A673 (cell line): Measurements from ENCODE around the gene IFITM2. TPM values are rescaled to one million over a fixed set of nuclear protein-coding genes. Genes with fewer than 3 reads are reported as not detected.

Experiments
- BruUV-seq: library from RNA; stranded (reverse); fragments of 400-500 nt; replicated peaks from 2 replicates; lab custom pipeline; 2021; lab: Mats Ljungman, UMichigan
- CTCF ChIA-PET: fragments of 300-600 bp; sonication (Branson Sonifier 250); formaldehyde crosslinking; loops from one replicate; lab custom pipeline; 2022; ENCODE audit warnings: antibody characterized with exemption; lab: Charles Lee
- POLR2A ChIA-PET: fragments of 300-600 bp; sonication (Branson Sonifier 250); formaldehyde crosslinking; loops from one replicate; lab custom pipeline; 2022; ENCODE audit warnings: antibody characterized with exemption; ENCODE audit not compliant: low non-redundant PET; lab: Charles Lee
- DNase-seq: peaks from one replicate; pipeline ENCODE4 v3.0.0-alpha.2; 2015; ENCODE audit warnings: low spot score
- H3K27ac ChIP-seq: fragments of 200-600 bp; sonication (generic); 2 replicates; pipeline ENCODE4 v1.5.1; 2016; ENCODE audit warnings: mixed run types, low read depth, mild to moderate bottlenecking, mixed read lengths, antibody characterized with exemption, low read length; ENCODE audit not compliant: poor library complexity, severe bottlenecking
- H3K27me3 ChIP-seq: fragments of 200-600 bp; sonication (generic); replicated peaks from 2 replicates; pipeline ENCODE4 v1.6.1; 2017; ENCODE audit warnings: mixed run types, low read depth, mild to moderate bottlenecking, mixed read lengths, antibody characterized with exemption, low read length; ENCODE audit not compliant: insufficient read depth, poor library complexity
- H3K36me3 ChIP-seq: fragments of 200-600 bp; sonication (generic); 2 replicates; pipeline ENCODE4 v1.6.1; 2016; ENCODE audit warnings: mixed run types, mild to moderate bottlenecking, mixed read lengths, antibody characterized with exemption, low read length; ENCODE audit not compliant: insufficient read depth, poor library complexity, severe bottlenecking
- H3K4me1 ChIP-seq: fragments of 200-600 bp; sonication (generic); 2 replicates; pipeline ENCODE4 v1.6.1; 2017; ENCODE audit warnings: mixed run types, mild to moderate bottlenecking, mixed read lengths, antibody characterized with exemption, low read length; ENCODE audit not compliant: insufficient read depth, poor library complexity, severe bottlenecking
- H3K4me3 ChIP-seq: fragments of 200-600 bp; sonication (generic); 2 replicates; pipeline ENCODE4 v1.5.1; 2016; ENCODE audit warnings: low read depth, mixed run types, mild to moderate bottlenecking, mixed read lengths, low read length; ENCODE audit not compliant: poor library complexity, severe bottlenecking
- H3K9me3 ChIP-seq: fragments of 200-600 bp; sonication (generic); 2 replicates; pipeline ENCODE4 v1.6.1; 2016; ENCODE audit warnings: mixed run types, low read depth, mild to moderate bottlenecking, mixed read lengths, antibody characterized with exemption, low read length; ENCODE audit not compliant: poor library complexity, severe bottlenecking
- CTCF ChIP-seq: fragments of 300-800, 200-600 bp; sonication (generic); conservative IDR thresholded peaks from 2 replicates; pipeline ENCODE4 v1.5.1; 2017; ENCODE audit warnings: low read depth, mild to moderate bottlenecking, antibody characterized with exemption, low read length, moderate library complexity, mixed read lengths
- EZH2 ChIP-seq: fragments of 200-600 bp; sonication (generic); IDR thresholded peaks from 2 replicates; pipeline ENCODE4 v1.6.1; 2017; ENCODE audit warnings: borderline replicate concordance, low read depth, mild to moderate bottlenecking, mixed read lengths, antibody characterized with exemption, low read length; ENCODE audit not compliant: poor library complexity, severe bottlenecking
- intact Hi-C: fragments of 100-400 bp; cut with micrococcal nuclease; formaldehyde crosslinking; loops from one replicate; pipeline ENCODE4 v1.10.0; 2022; ENCODE audit not compliant: unreplicated experiment
- total RNA-seq: library from RNA; stranded (reverse); gene quantifications from 2 replicates; pipeline ENCODE4 v1.2.3, GENCODE V29; 2021

The IFITM2 gene
- total RNA-seq, 1 experiment from 2014 or later, result 25.5 TPM

GRCh38 chr11:272195-272930 is 35.3 kb upstream of the IFITM2 start:
- Histone ChIP-seq H3K4me3 (no peak overlapping the region), H3K4me1 (no peaks in the 10 kb centered on the region), H3K27ac (no peak overlapping the region), H3K36me3 (no peaks in the 10 kb centered on the region), H3K27me3 (no peaks in the 10 kb centered on the region), H3K9me3 (no peaks in the 10 kb centered on the region)
- no peak for DNase-seq
- no TSS peak for BruUV-seq
- TF ChIP-seq EZH2 (no peak), CTCF (no peak)
- CTCF ChIA-PET, result no interaction called here
- intact Hi-C loops, result no loop called here
- POLR2A ChIA-PET, result no interaction called here

- ChIA-PET POLR2A (no interaction called here), CTCF (no interaction called here)
- Histone ChIP-seq H3K9me3 (no peaks in the 10 kb centered on the region), H3K4me3 (no peak overlapping the region), H3K27me3 (no peaks in the 10 kb centered on the region), H3K4me1 (no peaks in the 10 kb centered on the region), H3K27ac (no peak overlapping the region), H3K36me3 (no peaks in the 10 kb centered on the region)
- TF ChIP-seq EZH2, result no peak
- no peak for TF ChIP-seq CTCF
- no TSS peak for BruUV-seq
- no peak for DNase-seq
- intact Hi-C loops, result no loop called here
Measured at GRCh38 chr11:272931-273198, 34.8 kb upstream of the IFITM2 start.

- Histone ChIP-seq H3K27ac (no peak overlapping the region), H3K27me3 (peaks cover 27% of the 10 kb centered on the region), H3K4me3 (no peak overlapping the region), H3K9me3 (no peaks in the 10 kb centered on the region), H3K36me3 (no peaks in the 10 kb centered on the region), H3K4me1 (no peaks in the 10 kb centered on the region)
- DNase-seq, result no peak
- ChIA-PET POLR2A (no interaction called here), CTCF (no interaction called here)
- no TSS peak for BruUV-seq
- intact Hi-C loops, result no loop called here
- TF ChIP-seq EZH2, result no peak
- no peak for TF ChIP-seq CTCF
Measured at GRCh38 chr11:276219-276618, 31.4 kb upstream of the IFITM2 start.
